Mucosa of descending colon (tissue), 3 donors: ENCODE measurements around the gene BCL7C. TPM values are rescaled to one million over a fixed set of nuclear protein-coding genes. Genes with fewer than 3 reads are reported as not detected.
A peak's percentile ranks its signal among the peaks of the same experiment; 100 is the strongest.

Experiments used
- ATAC-seq: fragments of 200-7000 bp; cut with Tn5 transposase; one replicate; pipeline ENCODE4 v1.9.1; 2020; ENCODE audit warnings: mild to moderate bottlenecking, moderate library complexity
- DNase-seq, 3 donors: peaks; one replicate each; pipeline ENCODE4 v3.0.0-alpha.2; 2020
- H3K36me3 ChIP-seq: fragments of 200-600 bp; one replicate; pipeline ENCODE4 v1.8.0; 2021; ENCODE audit warnings: low read depth, mild to moderate bottlenecking
- H3K4me1 ChIP-seq: fragments of 200-600 bp; one replicate; pipeline ENCODE4 v1.8.0; 2021; ENCODE audit warnings: low read depth, mild to moderate bottlenecking
- H3K4me3 ChIP-seq: fragments of 200-600 bp; one replicate; pipeline ENCODE4 v1.8.0; 2021; ENCODE audit warnings: mild to moderate bottlenecking
- H3K9me3 ChIP-seq: fragments of 200-600 bp; one replicate; pipeline ENCODE4 v1.8.0; 2021; ENCODE audit warnings: mild to moderate bottlenecking
- CTCF ChIP-seq: fragments of 200-600 bp; IDR thresholded peaks from one replicate; pipeline ENCODE4 v1.8.0; 2022; ENCODE audit warnings: antibody characterized with exemption, mild to moderate bottlenecking
- intact Hi-C, 2 donors: fragments of 100-400 bp; cut with DNase I in 1 of 2; cut with micrococcal nuclease in 1 of 2; formaldehyde crosslinking; loops; one replicate each; pipeline versions ENCODE4 v1.11.0 to v1.11.1; 2022; cut with DNase I, micrococcal nuclease
- total RNA-seq, 3 donors: library from RNA; stranded (reverse); fragmentation: NEBNext Ultra II Directional in 2 of 3; extraction: Animal tissue kit (Norgen Biotek cat#: 25700) in 2 of 3; gene quantifications; one replicate each; pipeline versions ENCODE4 v1.2.1 to v1.2.4, GENCODE V29; 2021 to 2023
- donor health status: DM: no; HTN: no; CAD: no; lungs with moderate emphysema.
- donor health status: DM: no; HTN: no; CAD: no.
- donor health status: DM: no; HTN: yes; CAD: no.

BCL7C gene
- total RNA-seq, 3 donors from 2014 or later: 20.8 to 30.6 (median 25.3) TPM

- Histone ChIP-seq H3K36me3 (peaks cover 4% of the 10 kb centered on the region), H3K4me1 (peaks cover 7% of the 10 kb centered on the region), H3K4me3 (peak overlapping the region; percentile 32), H3K9me3 (no peaks in the 10 kb centered on the region)
- no peak for TF ChIP-seq CTCF
- DNase-seq (peak; percentile 43 to 73 (median 71)), ATAC-seq (no peak)
- intact Hi-C loops: loop anchor here in 1 of 2 donors (5.0 kb wide), 1 partner anchor 82 kb away; no protein-coding TSS in a partner anchor
Observed at GRCh38 chr16:30924076-30924912, 30.4 kb upstream of the BCL7C start.

GRCh38 chr16:30923554-30924075 is 29.7 kb upstream of the BCL7C start, which contains the start of gene FBXL19:
Gene FBXL19, plus strand, starts transcription at chr16:30923572. Its CDS starts 2,183 bp downstream, at chr16:30925755.
- TF ChIP-seq CTCF: no peak
- intact Hi-C loops: loop anchor here in 1 of 2 donors (5.0 kb wide), 1 partner anchor 81 kb away; no protein-coding TSS in a partner anchor
- ATAC-seq (no peak), DNase-seq (peak; percentile 63 to 81 (median 78))
- Histone ChIP-seq H3K36me3 (peaks cover 4% of the 10 kb centered on the region), H3K4me1 (peaks cover 7% of the 10 kb centered on the region), H3K9me3 (no peaks in the 10 kb centered on the region), H3K4me3 (peak within 1 kb of the TSS; percentile 32)

GRCh38 chr16:30922960-30923535 is 29.2 kb upstream of the BCL7C start:
- Histone ChIP-seq H3K36me3 (peaks cover 4% of the 10 kb centered on the region), H3K9me3 (no peaks in the 10 kb centered on the region), H3K4me1 (peaks cover 7% of the 10 kb centered on the region), H3K4me3 (peak overlapping the region; percentile 32)
- TF ChIP-seq CTCF: no peak
- ATAC-seq (peak; percentile 80), DNase-seq (peak; percentile 99 to 100 (median 100))
- intact Hi-C loops: loop anchor here in 1 of 2 donors (5.0 kb wide), 1 partner anchor 81 kb away; no protein-coding TSS in a partner anchor

- Histone ChIP-seq H3K4me3 (peak overlapping the region; percentile 23), H3K9me3 (no peaks in the 10 kb centered on the region), H3K36me3 (peaks cover 4% of the 10 kb centered on the region), H3K4me1 (peaks cover 7% of the 10 kb centered on the region)
- ATAC-seq (peak; percentile 81), DNase-seq (peak; percentile 99 to 100 (median 100))
- intact Hi-C loops: loop anchor here in 1 of 2 donors (5.0 kb wide), 1 partner anchor 80 kb away; no protein-coding TSS in a partner anchor
- peak; percentile 6 for TF ChIP-seq CTCF
Observed at GRCh38 chr16:30922420-30922959, 28.6 kb upstream of the BCL7C start.

GRCh38 chr16:30921748-30922419 is 28.0 kb upstream of the BCL7C start:
- intact Hi-C loops: loop anchor here in 1 of 2 donors (5.0 kb wide), 1 partner anchor 80 kb away; no protein-coding TSS in a partner anchor
- Histone ChIP-seq H3K36me3 (peaks cover 4% of the 10 kb centered on the region), H3K9me3 (no peaks in the 10 kb centered on the region), H3K4me3 (peak overlapping the region; percentile 23), H3K4me1 (peaks cover 7% of the 10 kb centered on the region)
- ATAC-seq (peak; percentile 38), DNase-seq (peak; percentile 91 to 95 (median 93))
- TF ChIP-seq CTCF: peak; percentile 85
